Erythroblast (primary cell): ENCODE measurements around the gene ALDH2.

ENCODE experiments used
- GATA1 ChIP-seq: IDR thresholded peaks from 2 replicates; pipeline ENCODE4 v1.6.1; 2011; ENCODE audit warnings: low read depth, mild to moderate bottlenecking, control low read depth, low read length, moderate library complexity
- POLR2A ChIP-seq: IDR thresholded peaks from 2 replicates; pipeline ENCODE4 v1.6.1; 2011; ENCODE audit warnings: mild to moderate bottlenecking, low read length

GRCh38 chr12:111864913-111865312 is 98.2 kb downstream of the ALDH2 start:
- TF ChIP-seq POLR2A, result no peak
- TF ChIP-seq GATA1, result no peak
